EL (cell line): ENCODE results near the gene UBXN7.
"Not testable (repeated sequence)": the region's sequence is repeated elsewhere in the genome, so short reads cannot be mapped to it uniquely, and the experiment has no call there.

Source experiments
- DNase-seq: peaks from one replicate; pipeline ENCODE4 v3.0.0-alpha.2; 2016

The UBXN7 gene

DNA sequence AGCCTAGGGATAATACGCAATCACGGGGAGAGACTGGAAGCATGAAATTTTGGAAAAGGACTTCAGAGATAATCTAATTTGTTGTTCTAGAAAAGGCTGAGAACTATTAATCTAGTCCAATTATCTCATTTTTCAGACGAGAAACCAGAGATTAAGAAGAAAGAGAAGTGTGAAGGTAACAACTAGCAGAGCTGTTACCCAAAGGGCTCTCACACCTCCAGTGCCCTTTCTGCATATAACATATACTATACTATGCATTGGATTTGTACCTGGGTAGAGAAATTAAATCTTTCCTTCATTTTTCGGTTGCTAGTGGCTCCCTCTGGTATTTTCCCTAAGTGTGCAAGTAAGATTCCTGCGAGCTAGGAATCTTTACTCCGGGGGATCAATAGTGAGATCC is 80.7 kb downstream of the UBXN7 start:
- DNase-seq, result no peak

DNA sequence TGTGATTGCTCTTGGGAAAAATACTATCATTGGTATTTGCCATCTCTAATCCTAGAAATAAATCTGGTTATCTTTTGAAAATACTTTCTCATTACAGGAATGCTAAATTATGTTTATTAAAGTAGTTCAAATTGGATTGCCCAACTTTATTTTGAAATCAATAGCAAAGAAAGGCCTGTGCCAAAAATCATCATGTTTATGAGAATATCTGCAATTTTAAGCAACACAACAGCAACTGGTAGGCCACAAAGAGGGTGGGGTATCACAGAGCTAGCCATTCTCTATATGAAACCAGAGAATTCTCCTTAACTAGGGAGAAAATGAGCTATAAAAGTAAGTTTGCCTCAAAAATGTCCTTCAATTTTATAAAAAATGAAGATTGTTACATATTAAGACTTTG is 82.2 kb downstream of the UBXN7 start:
- DNase-seq, result no peak

DNA sequence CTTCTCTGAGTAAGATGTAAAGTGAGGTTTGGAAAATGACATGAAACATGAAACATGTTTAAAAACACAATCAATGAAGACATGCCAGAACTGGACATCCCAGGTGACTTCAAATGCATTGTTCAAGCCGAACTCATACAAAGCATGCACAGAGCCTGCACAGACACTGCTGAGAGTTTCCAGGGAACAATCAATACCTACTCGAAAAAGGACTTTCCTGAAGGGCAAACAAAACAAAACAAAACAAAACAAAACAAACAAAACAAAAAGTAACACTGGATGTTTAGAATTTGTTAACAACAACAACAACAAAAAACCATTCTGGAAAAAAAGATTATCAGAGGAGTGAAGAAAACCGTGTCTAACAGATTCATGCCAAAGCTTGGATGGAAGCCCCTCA is 83.5 kb downstream of the UBXN7 start:
- no peak for DNase-seq

DNA sequence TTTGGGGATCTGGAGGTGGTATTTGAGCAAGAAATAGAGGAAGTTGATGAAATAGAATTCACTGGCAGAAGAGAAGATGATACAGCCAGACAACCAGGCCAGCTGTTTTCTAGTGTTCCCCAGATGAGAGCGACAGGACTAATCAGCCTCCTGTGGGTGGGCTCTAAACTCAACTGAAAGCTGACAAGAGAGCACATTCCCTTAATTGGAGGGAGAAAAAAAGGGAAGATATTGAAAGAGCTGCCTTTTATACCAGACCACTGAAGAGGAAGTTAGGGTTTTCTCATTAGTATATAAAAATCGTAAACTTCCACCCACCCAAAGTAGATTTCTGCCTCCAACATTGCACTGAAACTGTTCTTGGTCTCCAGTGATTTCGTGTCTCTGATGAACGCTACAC is 87.6 kb downstream of the UBXN7 start:
- DNase-seq, result no peak

DNA sequence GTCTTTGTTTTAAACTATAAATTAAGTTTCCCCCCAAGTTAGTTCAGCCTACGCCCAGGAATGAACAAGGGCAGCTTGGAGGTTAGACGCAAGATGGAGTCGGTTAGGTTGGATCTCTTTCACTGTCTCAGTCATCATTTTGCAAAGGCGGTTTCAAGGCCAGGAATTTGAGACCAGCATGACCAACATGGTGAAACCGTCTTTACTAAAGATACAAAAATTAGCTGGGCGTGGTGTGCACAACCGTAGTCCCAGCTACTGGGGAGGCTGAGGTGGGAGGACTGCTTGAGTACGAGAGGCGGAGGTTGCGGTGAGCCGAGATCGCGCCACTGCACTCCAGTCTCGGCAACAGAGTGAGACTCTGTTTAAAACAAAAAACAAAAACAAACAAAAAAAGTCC is 88.3 kb downstream of the UBXN7 start:
- not testable (repeated sequence) for DNase-seq

DNA sequence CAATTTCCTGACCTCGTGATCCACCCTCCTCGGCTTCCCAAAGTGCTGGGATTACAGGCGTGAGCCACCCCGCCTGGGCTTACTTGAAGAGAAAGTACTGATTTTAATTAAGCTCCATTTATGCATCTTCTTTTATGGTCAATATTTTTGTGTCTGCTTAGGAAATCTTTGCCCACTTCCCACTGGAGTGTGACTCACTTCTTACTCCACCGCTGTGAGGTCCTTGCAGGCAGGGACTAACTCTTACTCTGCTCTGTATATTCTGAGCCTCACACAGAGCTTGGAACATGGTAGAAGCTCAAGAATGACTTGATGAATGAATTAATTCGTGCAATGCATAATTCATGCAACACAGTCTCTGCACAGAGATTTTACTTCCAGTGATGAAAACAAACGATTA is 91.1 kb downstream of the UBXN7 start:
- peak; percentile 59 for DNase-seq

DNA sequence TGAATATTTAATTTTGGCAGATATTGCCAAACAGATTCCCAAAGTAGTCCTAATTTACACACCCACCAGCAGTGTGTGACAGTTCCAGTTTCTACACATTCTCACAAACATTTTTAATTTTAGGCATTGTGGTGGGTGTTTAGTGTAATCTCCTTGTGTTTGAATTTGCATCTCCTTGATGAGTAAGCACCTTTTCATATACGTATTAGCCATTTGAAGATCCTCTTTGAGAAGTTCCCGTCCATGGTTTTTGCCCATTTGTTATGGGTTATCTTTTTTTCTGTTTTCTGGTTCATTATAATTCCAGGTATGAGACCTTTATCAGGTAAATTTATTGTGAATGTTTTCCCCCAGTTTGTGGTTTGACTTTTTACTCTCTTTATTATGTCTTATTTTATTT is 91.8 kb downstream of the UBXN7 start:
- no peak for DNase-seq

DNA sequence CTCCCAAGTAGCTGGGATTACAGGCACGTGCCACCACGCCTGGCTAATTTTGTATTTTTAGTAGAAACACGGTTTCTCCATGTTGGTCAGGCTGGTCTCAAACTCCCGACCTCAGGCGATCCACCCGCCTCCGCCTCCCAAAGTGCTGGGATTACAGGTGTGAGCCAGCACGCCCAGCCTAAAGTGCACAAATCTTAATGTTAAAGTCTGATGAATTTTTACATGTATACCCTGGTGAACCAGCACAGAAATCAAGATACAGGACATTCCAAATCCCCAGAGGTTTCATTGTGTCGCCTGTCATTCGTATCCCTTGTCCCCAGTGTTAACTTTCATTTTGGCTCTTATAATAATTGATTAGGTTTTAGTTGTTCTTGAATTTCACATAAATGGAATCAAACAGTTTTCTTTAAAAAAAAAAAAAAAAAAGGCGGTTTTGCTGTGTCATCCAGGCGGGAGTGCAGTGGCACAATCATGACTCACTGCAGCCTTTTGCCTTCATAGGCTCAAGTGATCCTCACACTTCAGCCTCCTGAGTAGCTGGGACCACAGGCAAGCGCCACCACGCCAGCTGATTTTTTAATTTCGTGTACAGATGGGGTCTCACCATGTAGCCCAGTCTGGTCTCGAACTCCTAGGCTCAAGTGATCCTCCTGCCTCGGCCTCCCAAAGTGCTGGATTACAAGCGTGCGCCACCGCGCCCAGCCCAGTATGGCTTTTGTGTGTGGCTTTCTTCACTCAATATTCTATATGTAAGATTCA is 92.6 kb downstream of the UBXN7 start:
- DNase-seq, result peak; percentile 78

DNA sequence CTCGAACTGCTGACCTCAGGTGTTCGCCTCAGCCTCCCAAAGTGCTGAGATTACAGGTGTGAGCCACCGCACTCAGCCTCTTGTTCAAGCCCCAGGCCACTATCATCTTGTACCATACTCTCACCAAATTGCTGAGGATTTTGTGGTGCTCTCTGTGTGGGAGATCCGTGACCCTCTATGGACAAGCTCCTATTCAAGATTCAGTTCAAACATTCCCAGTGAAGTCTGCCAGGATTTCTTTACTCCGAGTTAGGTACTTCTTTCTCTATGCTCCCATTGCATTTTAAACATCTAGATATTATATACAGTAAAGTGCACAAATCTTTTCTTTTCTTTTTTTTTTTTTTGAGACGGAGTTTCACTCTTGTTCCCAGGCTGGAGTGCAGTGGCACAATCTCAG is 93.2 kb downstream of the UBXN7 start:
- no peak for DNase-seq

DNA sequence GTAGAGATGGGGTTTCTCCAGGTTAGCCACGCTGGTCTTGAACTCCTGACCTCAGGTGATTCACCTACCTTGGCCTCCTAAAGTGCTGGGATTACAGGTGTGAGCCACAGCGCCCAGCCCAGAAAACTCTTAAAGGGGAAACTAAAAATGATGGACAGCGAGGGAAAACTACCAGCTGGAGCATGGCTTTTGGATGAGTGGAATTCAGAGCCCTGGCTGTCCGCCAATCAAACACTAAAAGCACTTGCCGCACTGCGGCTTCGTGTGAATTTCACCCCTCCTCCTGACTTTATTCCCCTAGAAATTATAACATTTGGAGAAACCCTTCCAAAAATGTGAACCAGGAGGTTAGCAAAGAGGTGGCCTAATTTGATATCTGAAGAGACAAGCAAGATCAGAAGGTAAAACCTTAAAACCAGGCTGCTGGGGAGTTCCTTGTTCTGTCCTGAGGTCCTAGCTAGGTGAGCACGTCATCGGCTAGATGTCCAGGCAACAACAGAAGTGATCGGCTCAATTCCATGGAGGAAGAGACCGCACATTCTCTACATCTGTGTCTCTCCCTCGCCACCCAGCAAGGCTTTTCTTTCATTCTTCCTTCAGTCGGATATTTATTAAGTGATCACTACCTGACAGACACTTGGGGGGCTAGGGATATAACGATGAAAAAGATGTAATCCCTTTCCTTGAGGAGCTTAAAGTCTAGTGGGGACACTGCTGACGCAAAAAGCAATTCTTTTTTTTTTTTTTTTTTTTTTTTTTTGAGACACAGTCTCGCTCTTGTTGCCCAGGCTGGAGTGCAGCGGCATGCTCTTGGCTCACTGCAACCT is 95.7 kb downstream of the UBXN7 start:
- DNase-seq, result no peak

DNA sequence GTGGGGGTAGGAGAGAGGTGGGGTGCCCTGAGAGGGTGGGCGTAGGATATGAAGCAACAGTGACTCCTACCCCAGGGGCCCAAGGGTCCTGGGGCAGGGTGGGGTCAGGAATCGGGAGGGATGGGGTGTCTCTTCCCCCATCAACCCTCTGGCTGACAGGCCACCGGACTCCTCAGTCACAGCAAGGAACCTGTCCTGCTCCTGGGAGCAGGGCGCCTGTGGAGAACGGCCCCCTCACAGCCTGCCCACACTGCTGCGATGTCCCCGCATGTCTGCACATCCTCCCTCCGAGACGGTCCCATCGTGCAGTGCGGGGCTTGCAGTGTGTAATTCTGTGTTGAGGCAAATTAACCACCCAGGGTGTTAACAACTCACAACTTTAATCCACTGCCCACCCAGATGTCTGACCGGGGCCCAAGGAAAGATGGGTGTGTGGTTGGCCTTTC is 96.7 kb downstream of the UBXN7 start:
- DNase-seq, result no peak

DNA sequence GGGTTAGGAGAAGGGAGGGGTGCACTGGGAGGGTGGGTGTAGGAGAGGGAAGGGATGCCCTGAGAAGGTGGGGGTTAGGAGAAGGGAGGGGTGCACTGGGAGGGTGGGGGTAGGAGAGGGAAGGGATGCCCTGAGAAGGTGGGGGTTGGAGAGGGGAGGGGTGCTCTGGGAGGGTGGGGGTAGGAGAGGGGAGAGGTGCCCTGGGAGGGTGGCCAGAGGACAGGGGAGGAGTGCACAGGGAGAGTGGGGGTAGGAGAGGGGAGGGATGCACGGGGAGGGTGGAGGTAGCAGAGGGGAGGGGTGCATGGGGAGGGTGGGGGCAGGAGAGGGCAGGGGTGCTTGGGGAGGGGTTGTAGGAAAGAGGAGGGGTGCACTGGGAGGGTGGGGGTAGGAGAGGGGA is 97.2 kb downstream of the UBXN7 start:
- no peak for DNase-seq

DNA sequence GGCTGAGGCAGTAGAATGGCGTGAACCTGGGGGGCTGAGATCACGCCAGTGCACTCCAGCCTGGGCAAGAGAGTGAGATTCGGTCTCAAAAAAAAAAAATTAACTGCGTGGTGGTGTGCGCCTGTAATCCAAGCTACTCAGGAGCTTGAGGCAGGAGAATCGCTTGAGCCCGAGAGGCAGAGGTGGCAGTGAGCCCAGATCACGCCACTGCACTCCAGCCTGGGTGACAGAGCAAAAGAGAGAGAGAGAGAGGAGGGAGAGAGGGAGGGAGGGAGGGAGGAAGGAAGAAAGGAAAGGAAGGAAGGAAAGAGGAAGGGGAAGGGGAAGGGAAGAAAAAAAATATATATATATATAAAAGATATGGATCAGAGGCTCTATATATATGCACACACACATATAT is 100.1 kb downstream of the UBXN7 start:
- no peak for DNase-seq

DNA sequence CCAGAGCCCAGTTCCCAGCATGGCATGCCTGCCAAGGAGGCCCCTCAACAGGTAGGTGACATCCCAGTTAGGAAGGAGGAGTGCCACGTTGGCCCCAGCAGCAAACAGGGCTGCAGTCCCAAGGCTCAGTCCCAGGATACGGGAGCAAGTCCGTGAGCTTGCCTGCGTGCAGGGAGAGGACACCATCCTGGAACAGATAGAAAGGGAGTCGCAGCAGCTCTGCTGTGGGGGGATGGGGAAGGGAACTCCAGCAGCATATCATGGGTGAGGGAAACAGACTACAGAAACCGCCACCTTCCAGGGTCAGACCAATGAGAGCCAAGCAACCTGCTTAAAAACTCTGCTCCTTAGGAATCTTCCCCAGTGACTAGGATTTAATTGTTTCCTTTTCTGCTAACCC is 104.8 kb downstream of the UBXN7 start:
- peak; percentile 25 for DNase-seq

DNA sequence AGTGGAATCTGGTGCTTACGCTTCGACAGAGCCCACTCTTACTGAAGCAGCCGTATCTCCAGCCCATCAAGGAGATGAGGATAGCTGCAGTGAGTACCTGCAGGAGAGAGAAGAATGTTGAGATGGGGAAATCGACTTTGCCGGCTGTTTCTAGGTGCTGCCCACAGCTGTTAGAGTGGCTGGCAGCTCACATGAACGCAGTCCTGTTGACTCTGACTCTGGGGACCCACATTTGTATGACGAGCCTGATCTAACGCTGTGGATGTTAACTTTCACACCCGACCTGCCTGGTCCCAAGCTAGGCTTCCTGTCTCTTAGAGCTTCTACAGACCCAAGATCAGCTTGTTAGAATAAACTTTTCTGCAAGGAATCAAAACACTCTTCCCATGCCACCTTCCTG is 105.3 kb downstream of the UBXN7 start:
- DNase-seq, result no peak

DNA sequence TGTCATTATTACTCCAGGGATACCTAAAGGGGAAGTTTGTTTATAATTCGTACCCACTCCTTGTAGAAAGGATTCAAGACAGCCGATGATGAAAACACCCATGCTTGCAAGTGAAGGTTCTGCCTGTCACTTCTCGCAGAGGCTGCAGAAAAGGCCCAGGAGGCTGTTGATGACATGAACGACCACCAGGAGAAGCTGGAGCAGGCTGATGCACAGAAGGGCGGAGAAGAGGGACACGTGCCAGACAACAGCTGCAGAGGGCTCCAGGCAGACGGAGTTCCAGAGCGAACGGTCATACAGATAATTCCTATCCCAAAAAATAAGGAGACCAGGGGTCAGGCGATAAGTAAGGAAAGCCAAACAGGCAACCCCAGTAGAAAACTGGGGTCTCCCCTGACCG is 108.5 kb downstream of the UBXN7 start:
- peak; percentile 32 for DNase-seq

DNA sequence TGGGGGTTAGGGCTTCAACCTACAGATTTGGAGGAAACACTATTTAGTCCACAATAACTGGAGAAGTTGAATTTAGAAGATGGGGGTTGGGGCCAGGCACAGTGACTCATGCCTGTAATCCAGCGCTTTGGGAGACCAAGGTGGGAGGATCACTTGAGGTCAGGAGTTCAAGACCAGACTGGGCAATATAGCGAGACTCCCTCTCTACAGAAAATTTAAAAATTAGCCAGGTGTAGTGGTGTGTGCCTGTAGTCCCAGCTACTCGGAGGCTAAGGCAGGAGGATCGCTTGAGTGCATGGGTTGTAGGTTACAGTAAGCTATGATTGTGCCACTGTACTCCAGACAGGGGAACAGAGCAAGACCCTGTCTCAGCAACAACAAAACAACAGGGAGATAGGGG is 109.2 kb downstream of the UBXN7 start:
- no peak for DNase-seq

DNA sequence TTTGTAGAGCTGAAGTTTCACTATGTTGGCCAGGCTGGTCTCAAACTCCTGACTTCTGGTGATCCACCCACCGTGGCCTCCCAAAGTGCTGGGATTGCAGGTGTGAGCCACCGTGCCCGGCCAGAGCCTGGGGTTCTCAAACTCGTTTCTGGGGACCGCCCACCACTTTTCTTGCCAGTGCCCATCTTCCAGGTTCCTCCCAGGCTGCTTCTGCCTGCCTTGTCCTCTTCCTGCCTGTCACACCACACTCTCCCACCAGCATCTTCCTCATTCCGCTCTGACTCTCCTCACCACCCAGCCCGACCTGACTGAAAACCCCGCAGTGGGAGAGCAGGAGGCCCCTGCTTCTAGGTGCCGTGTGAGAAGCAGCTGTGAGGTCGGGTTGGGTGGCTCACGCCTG is 111.1 kb downstream of the UBXN7 start:
- DNase-seq, result no peak

DNA sequence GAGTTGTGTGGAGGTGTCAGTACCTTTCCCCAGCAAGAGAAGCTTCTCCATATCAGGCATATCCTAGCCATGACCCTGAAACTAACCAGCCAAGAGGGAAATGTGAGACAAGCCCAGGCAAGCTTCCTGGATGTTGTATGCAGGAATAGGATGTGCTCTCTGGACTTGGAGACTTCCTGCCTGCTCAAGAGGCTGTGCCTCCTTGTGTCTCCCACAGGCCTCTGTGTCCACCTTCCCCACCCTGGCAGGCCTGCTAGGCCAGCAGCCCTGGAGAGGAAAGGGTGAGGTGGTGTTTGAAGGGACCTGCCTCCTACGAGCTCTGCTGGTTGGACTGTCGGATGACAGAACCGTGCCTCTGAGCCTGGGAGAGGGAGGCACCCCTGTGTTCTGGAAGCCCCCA is 112.1 kb downstream of the UBXN7 start:
- no peak for DNase-seq

DNA sequence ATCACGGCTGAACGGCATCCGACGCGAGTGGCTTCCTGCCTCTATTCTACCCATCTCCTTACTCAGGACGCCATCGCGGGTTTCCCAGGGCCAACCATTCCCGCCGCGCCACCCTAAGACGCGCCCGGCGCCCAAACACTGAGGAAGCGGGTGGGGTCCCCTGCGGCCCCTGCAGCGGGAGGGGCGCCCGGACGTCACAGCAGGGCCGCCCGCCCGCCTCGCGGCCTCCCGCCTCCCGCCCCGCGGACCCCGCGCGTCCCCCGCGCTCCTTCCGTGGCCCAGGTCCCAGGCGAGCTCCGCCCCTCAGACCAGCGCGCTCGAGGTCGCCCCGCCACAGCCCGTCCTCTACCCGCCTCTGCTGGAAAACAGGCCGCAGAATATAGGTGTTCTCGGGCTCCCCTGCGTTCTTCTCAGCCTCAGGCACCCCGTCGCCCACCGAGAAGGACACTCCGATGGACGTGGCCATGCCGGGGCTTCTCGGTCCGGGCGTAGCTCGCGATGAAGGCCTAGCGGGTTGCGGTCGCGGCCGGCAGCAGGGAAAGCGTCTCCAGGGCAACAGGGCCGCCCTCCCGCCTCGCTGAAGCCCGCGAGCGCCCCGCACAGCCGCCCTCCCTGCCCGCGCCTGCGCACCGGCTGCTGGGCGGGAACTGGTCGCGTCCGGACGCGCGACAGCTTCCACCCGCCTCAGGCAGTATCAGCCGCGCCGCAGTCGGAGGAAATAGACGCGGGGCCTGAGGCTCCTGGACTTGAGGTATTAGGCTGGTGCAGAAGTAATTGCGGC is 114.3 kb downstream of the UBXN7 start, which contains the start of gene DYNLT2B:
Gene DYNLT2B, minus strand, starts transcription at position 554 of the 781 bp plus-strand sequence. Its CDS starts 88 bp downstream, at position 466.
- DNase-seq, result peak; percentile 93

DNA sequence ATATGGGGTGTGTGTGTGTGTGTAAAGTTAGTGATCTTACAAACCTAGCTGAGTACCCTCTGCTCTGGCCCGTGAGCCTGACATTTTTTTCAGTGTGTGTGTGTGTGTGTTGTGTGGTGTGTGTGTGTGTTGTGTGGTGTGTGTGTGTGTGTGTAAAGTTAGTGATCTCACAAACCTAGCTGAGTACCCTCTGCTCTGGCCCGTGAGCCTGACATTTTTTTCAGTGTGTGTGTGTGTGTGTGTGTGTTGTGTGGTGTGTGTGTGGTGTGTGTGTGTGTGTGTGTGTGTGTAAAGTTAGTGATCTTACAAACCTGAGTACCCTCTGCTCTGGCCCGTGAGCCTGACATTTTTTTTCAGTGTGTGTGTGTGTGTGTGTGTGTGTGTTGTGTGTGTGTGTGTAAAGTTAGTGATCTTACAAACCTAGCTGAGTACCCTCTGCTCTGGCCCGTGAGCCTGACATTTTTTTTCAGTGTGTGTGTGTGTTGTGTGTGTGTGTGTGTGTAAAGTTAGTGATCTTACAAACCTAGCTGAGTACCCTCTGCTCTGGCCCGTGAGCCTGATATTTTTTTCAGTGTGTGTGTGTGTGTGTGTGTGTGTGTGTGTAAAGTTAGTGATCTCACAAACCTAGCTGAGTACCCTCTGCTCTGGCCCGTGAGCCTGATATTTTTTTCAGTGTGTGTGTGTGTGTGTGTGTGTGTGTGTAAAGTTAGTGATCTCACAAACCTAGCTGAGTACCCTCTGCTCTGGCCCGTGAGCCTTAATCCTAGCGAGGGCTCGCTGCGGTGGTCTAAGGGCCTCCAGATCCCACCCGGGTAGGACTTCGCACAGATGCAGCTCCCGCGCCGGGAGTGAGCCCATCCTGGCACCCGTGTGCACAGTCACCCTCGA is 115.2 kb downstream of the UBXN7 start:
- DNase-seq, result not testable (repeated sequence)

DNA sequence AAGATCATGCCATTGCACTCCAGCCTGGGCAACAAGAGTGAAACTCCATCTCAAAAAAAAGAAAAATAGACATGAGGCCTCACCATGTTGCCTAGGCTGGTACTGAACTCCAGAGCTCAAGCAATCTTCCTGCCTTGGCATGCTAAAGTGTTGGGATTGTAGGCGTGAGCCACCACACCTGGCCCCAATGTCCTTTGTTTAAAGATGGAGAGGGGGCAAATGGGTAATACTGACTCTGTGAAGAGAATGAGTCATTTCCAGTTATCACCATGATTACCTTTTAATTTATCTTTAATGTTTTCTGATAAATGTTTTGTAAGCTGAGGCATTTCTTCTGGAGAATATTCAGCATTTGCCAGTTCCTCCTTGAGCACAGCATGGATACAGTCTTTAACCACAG is 116.4 kb downstream of the UBXN7 start:
- no peak for DNase-seq
